ENCODE results near the gene OGFOD2.
"Not testable (repeated sequence)": the region's sequence is repeated elsewhere in the genome, so short reads cannot be mapped to it uniquely, and the experiment has no call there.

OGFOD2 gene

DNA sequence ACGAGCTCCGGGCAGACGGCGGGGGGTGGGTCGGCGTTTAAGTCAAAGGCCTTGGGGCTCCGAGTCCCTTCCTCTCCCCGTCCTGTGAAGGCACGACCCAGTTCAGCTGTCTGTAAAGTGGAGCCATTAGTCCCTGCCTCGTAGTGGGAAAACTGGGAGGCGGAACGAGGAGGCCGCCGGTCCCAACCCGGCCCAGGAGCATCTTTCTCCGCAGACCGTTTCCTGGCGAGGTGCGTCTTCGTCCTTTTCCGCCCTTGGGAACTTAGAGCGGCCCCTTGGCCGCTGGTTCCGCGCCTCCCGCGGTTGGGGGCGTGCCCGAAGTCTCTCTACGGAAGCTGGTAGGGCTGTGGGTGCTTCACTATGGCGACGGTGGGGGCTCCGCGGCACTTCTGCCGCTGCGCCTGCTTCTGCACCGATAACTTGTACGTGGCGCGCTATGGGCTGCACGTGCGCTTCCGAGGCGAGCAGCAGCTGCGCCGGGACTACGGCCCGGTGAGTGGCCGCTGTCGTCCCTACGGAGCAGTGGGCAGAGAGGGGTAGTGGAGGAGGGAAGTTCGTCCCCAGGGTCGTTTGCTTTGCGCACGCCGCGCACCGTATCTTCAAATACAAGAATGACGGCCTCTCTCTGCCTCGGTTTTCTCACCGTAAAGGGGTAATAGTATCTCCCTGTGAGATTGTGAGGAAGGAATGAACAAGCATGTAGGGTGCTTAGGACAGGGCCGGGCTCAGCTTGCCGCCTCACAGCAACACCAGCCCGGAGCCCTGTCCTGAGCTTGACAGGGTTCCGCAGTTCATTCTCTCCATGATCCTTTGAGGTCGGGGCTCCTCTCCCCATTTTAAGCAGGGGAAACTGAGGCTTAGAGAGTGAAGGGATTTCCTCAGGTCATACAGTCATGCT, at the start of gene OGFOD2:
Gene OGFOD2 (plus strand): TSS at position 353 of the 898 bp plus-strand sequence. CDS start 8 bp downstream, at position 361.
- in situ Hi-C loops (cut with MboI; ENCODE audit: low sequenced_read_pairs): no loop called here

DNA sequence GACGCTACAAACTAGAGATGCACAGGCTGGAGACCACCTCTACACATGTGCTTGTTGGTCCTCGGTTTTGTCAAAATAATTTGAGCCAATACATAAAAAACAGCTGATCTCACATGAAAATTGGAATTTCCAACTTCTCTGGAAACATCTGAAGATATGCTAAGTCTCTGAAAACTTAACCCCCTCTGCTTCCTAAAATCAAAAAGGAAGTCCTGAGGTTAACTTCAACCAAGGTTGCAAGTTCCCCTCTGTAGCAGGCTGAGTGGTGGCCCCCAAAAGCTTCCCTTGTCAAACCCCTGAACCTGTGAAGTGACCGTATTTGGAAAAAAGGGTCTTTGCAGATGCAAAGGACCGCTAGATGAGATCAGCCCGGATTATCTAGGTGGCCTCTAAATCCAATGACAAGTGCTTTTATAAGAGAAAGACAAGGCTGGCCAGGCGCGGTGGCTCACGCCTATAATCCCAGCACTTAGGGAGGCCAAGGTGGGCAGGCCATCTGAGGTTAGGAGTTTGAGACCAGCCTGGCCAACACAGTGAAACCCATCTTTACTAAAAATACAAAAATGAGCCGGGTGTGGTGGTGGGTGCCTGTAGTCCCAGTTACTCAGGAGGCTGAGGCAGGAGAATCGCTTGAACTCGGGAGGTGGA, 47.2 kb upstream of the OGFOD2 start:
- in situ Hi-C loops (cut with MboI; ENCODE audit: low sequenced_read_pairs): no loop called here

DNA sequence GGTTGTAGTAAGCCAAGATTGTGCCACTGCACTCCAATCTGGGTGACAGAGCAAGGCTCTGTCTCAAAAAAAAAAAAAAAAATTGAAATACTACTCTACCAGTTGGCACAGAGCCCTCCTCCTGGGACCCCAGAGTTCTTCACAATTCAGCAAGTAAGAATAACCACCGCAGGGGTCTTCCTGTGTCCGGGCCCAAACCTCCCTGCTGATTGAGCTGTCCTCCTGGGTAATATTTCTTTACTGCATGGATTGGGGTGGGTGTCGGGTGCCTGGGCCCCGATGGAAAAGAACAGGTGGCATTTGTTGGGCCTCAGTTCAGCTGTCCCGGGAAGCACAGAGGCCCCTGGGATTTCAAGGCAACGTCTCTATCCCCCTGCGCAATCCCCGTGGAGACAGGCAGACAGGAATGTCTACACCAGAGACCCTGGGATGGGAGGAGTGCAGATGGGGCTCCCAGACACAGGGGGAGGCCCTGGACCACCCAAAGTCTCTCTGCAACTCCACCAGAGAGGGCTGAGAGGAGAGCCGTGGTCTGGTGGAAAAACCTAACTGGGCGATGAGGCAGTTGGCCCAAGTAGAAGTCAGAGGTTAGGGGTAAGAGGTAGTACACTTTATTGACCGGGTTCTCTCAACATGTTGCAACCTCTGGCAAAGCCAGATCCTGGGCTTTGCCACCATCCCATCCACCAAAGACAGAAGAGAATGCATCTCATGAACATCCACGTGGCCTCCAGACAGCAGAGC, 46.5 kb upstream of the OGFOD2 start:
- in situ Hi-C loops (cut with MboI; ENCODE audit: low sequenced_read_pairs): no loop called here

DNA sequence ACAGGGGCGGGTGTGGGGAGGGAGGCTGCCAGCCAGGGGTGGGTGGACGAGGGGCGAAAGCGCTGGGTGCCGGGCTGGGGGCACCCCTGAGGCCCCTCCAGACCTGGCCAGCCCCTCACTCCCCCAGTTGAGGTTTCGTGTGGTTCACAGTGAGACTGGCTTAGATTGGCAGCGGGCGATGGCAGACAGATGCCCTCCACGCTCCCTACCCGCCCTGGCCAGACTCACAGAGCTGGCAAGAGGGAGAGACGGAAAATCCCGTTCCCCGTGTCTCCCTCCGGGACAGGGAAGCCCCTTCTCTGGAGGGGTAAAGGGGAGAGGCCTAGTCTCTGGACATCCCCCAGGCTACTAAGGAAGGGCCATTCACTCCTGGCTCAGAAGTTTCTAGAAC, 45.9 kb upstream of the OGFOD2 start:
- in situ Hi-C loops (cut with MboI; ENCODE audit: low sequenced_read_pairs): no loop called here

DNA sequence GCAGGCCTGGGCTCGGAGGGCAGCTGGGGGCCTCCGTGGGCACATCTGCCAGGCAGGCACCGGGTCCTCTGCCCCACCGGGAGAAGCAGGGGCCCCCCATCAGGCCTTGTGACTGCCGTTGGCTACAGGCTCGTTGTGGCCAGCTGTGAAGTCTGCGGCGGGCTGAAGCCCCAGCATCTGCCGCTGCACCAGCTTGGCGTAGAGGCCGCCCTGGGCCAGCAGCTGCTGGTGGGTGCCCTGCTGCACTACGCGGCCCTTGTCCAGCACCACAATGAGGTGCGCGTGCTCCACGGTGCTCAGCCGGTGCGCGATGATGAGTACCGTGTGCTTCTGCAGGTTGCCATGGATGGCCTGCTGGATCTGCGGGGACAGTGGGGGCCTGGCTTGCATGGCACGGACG, 45.2 kb upstream of the OGFOD2 start:
- in situ Hi-C loops (cut with MboI; ENCODE audit: low sequenced_read_pairs): no loop called here

DNA sequence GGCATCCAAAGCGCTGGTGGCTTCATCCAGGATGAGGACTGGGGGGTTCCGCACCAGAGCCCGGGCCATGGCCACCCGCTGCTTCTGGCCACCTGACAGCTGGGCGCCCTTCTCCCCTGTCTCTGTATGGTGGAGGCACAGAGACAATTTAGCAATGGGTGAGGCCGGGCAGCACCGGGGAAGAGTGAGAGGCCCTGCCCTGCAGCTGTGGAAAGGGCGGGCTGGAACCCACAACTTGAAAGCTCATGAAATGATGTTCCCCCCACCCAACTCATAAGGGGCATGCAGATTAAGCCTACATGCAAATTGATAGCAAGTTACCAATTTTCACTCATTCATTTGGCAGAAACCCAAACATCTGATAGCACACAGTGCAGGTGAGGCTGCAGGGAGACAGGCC, 42.8 kb upstream of the OGFOD2 start:
- in situ Hi-C loops (cut with MboI; ENCODE audit: low sequenced_read_pairs): no loop called here

DNA sequence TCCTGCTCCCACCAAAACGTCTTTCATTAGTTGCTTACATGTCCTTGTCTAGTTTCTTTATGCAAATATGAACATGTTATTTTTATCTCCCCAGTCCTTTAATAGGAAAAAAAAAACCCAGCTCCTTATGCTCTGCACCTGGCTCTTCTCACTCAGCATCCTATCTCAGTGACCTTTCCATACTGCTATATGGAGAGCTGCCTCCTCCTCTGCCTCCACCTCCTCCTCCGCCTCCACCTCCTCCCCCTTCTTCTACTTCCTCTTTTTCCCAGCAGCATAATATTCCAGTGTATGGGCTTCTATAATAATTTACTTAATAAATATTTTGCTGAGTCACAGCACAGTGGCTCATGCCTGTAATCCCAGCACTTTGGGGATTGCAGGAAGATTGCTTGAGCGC, 40.3 kb upstream of the OGFOD2 start:
- in situ Hi-C loops (cut with MboI; ENCODE audit: low sequenced_read_pairs): no loop called here

DNA sequence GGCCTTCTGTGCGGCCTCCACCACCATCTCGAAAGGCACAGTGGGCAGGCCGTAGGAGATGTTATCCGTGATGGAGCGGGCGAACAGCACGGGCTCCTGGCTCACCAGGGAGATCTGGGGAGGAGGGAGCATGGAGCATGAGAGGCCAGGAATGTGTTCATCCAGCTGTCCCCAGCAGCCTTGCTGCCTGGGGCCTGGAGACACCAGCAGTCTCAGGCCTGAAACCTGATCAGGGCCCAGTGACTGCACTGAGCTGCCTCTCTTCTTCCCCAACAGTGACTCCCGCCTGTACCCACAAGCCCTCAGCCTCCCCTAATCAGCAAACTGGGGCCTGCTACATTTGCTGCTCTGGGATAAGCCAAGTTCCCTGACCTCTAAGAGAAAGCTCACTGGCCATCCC, 39.7 kb upstream of the OGFOD2 start:
- in situ Hi-C loops (cut with MboI; ENCODE audit: low sequenced_read_pairs): no loop called here

DNA sequence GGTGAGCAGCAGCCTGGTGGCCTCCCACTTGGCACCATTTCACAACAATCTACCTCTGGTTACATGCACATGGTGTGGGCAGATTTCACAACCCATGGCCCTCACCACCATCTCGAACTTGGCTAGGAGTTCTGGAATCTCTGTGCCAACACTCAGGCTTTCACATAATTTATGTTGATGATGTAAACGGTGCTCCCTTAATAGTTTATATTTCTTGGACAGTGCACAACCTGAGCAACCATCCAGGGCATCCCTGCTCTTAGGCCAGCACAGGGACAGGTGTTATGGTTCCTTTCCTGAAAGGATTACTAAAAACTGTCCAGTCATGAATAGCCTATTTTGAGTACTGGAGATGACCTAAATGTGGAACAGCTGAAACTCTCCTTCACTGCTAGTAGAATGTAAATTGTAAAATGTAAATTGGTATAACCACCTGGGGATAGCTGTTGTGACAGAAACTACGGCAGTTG, 37.4 kb upstream of the OGFOD2 start:
- in situ Hi-C loops (cut with MboI; ENCODE audit: low sequenced_read_pairs): no loop called here

DNA sequence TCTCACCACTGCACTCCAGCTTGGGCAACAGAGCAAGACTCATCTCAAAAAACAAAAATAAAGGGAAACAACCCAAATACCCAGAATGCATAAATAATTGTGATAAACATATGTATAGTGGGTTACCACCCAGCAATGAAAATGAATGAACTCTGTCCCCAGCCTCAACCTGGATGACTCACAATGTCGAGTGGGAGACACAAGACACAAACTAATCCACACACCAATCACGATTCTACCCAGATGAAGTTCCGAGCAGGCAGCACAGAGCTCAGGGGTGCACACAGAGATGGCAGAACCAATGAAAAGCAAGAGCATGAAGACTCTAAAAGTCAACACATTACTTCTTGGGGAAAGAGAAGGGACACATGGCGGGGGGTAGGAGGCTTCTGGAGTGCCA, 35.9 kb upstream of the OGFOD2 start:
- in situ Hi-C loops (cut with MboI; ENCODE audit: low sequenced_read_pairs): no loop called here

DNA sequence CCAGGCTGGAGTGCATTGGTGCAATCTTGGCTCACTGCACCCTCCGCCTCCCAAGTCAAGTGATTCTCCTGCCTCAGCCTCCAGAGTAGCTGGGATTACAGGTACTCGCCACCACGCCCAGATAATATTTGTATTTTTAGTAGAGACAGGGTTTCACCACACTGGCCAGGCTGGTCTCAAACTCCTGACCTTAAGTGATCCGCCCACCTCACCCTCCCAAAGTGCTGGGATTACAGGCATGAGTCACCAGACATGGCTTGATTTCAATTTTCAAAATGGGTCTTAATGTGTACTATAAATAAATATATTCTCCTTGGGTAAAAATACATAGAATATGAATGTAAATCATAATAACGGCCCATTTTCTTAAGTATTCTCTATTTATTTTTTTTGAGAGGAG, 33.7 kb upstream of the OGFOD2 start:
- in situ Hi-C loops (cut with MboI; ENCODE audit: low sequenced_read_pairs): not testable (repeated sequence)

DNA sequence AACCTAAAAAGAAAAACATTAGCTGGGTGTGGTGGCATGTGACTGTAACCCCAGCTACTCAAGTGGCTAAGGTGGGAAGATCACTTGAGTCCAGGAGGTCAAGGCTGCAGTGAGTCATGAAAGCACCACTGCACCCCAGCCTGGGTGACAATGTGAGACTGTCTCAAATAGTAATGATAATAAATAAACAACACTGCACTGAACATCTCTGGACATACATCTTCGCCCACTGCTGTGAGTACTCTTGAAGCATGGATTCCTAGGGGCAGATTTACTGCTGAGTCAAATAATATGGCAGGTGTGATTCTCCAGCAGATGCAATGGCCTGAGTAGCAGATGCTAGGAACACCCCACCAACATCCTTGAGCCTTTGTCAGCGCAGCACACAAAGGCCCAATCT, 32.4 kb upstream of the OGFOD2 start:
- in situ Hi-C loops (cut with MboI; ENCODE audit: low sequenced_read_pairs): no loop called here

DNA sequence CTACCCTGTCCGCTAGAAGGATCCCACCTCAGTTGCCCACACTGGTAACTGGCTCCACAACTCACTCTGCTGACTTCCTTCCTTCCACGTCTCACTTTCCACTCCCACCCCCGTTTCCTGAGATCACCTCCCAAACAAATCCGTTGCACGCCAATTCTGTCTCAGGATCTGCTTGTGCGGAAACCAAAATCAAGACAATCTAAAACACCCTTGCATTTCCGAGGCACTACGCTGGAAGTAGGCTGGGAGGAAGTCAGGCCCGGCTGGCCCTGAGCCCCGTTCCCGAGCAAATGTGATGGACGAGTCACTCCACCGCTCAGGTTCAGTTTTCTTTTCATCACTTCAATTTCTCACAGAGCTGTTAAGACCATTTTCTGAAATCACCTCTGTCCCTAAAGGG, 31.8 kb upstream of the OGFOD2 start:
- in situ Hi-C loops (cut with MboI; ENCODE audit: low sequenced_read_pairs): no loop called here

DNA sequence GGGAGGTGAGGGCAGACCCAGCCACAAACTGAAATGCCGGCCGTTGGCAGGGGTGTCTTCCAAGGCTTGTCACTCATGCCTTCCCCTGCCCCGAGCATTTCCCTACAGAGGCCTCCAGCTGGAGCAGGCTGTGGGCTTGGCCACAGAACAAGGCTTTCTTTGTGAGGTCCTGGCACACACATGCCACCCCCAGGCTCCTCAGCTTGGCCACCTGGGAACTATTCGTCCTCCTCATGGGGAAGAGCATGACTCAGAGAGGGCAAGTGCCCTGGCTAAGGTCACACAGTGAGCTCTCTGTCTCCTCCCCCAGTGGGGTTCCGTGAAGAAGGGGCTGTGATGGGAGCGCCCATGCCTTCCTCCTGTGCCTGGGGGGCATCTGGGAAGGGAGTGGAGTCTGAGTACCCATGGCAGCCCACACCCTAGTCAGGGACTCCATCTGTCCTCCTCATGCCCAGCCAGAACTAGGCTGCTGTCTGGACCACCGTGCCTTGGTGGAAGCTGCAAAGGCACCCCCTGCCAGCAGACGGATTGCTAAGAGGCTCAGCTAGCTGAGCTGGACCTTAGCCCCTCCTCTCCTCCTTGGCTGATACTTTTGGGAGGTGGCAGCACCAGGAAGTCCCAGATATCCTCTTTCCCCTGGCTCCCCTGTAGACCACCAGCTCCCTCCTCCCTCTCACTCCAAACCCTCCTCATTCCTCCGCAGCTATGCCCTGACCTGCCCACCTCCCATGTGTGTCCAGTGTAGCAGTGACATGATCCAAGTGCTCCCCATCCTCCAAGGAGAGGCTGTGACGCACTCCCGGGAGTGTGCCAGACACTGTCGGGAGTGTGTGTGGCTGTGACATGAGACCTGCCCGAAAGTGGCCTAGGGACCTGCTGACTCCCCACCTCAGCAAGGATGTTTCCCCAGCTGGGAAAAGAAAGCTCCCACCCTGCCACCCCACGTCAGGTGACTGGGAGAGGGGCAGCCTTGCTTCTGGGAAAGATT, 30.1 kb upstream of the OGFOD2 start:
- in situ Hi-C loops (cut with MboI; ENCODE audit: low sequenced_read_pairs): no loop called here

DNA sequence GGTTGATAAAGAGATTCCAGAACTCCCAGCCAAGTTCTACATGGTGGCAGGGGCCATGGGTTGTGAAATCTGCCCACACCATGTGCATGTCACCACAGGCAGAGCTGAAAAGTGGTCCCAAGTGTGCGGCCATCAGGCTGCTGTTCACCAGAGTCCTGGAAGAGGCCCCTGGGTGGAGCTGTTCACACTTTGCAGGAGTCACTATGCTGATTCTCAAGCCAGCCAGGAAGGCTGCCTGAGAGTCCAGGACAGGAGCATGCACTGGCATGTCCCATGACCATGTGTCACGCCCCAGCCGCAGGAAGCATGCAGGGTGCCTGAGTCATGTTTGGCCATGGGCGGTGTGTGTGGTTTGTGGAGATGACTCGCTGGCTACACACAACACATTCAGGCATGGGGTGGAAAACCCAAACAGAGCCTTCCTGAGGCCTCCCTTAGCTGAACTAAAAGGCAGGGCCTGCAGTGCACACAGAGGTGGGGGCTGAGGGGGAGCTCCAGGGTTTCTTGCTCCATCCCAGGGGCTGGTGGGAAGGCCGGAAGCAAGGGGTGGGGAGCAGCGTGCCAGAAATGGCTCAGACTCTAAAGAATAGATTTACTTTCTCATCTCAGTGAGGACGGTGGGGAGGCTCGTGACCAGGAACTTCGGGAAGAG, 28.2 kb upstream of the OGFOD2 start:
- in situ Hi-C loops (cut with MboI; ENCODE audit: low sequenced_read_pairs): no loop called here

DNA sequence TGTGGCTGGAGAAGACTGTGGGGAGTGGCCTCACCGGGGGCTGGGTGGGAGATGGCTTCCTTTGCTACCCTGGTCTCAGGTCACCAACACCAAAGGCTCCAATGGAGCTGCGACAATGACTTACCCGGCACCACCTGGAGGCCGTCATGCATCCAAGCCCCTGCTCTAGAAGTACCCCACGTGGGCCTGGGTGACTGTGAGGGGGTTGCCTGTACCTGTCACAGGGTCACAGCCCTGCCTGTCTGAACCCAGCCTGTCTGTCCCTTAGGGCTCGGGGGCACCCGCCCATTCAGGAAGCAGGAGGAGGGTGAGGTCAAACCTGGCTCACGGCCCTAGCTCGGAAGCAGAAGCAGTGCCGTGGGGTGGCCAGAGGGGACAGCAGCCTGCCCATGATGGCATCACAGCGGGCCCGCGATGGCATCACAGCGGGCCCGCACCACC, 27.7 kb upstream of the OGFOD2 start:
- in situ Hi-C loops (cut with MboI; ENCODE audit: low sequenced_read_pairs): no loop called here

DNA sequence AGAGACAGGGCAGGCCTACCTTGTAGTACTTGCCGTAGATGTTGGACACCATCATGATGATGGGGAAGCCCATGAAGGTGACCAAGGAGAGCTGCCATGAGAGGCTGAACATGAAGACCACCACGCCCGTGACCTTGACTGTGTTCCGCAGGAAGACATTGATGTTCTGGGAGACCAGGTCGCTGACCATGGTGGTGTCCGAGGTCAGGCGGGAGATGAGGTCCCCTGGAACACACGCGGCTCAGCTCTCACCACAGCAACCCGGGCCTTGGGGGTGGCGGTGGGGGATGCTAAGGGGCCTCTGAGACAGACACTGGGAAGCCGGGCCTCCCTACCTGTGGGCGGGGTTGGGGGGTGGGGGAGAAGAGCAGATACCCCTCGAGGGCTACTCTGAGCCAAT, 26.4 kb upstream of the OGFOD2 start:
- in situ Hi-C loops (cut with MboI; ENCODE audit: low sequenced_read_pairs): no loop called here

DNA sequence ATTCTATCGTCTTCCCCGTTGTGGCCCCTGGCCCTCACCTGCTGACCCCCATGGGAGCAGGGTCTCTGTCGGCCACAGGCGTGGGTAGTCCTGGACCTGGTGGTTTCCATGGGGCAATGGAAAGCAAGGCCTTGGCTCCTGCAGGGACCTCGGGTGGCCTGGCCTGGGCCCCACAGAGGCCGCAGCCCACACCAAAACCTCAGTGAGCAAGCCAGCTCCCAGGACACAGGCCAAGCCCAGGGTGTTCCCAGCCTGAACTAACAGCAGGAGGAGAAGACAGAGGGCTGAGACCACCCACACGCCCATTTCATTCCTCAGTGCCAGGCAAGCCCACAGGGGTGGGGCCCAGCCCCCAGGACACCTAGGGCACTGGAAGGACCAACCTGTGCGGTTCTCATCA, 25.6 kb upstream of the OGFOD2 start:
- in situ Hi-C loops (cut with MboI; ENCODE audit: low sequenced_read_pairs): no loop called here

DNA sequence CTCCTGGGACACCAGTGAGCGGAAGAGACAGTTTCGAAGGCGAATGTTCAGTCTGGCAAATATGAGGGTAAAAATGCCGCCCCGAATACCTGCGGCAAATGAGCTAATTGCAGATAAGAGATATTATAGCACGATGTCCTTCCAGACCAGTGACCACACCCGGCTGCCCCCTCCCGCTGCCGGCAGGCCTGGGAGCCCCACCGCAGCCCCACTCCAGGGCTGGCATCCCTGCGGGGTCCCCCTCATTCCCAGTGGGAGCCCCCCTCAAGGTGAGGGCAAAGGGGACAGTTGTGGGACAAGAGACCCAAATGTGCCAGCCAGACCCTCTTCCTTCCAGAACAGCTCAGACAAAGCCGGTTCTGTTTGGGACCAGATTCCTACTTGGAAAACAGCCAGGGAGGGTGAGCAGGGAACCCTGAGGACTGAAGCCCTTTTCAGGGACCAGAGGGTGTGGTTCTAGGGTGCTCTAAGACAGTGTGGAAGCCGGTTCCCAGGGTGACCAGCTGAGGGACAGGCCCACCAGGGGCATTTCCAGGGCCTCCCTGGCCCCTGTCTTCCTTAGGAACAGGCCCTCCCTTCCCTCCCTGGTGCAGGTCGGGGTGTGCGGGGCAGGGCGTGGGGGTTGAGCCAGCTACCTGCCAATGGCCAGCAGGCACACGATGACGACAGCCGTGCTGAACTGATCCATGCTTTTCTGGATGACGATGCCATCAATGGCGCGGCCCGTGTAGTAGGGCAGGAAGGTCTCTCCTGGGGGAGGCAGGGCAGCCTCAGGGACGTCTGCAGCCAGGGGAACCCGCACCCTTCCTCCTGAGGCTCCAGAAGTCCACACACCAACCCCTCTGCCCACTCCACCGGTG, 25.0 kb upstream of the OGFOD2 start:
- in situ Hi-C loops (cut with MboI; ENCODE audit: low sequenced_read_pairs): loop anchor here (10.0 kb wide), 2 partner anchors 95 to 155 kb away; no protein-coding TSS in a partner anchor

All from HL-60/S4 (cell line).